ENCODE data around the gene PAOX.

PAOX gene

DNA sequence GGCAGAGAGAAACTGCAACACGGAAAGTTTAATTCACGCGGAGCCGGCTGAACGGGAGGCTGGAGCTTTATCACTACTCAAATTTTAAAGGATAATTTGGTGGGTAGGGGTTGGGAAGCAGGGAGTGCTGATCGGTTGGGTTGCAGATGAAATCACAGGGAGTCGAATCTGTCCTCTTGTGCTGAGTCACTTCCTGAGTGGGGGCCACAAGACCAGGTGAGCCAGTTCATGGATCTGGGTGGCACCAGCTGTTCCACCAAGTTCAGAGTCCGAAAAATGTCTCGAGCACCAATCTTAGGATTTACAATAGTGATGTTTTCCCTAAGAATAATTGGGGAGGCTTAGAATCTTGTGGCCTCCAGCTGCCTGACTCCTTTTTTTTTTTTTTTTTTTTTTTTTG is 35.5 kb upstream of the PAOX start:
- Histone ChIP-seq H4K20me1 (ENCODE audit: insufficient read depth, low read length, poor library complexity, severe bottlenecking) (no peaks in the 10 kb centered on the region), H3K79me2 (ENCODE audit: insufficient read depth, low read length) (no peaks in the 10 kb centered on the region), H3K9me3 (ENCODE audit: insufficient read depth, low read depth, low read length) (peaks cover 20% of the 10 kb centered on the region; the same call in 1 of the 2 replicates), H3K4me2 (ENCODE audit: low read depth, low read length, poor library complexity, severe bottlenecking) (no peak overlapping the region), H3K4me1 (ENCODE audit: insufficient read depth, low read length, poor library complexity, severe bottlenecking) (no peaks in the 10 kb centered on the region), H3K36me3 (ENCODE audit: insufficient read depth, low read length) (no peaks in the 10 kb centered on the region), H3K4me3 (ENCODE audit: low read length, poor library complexity, severe bottlenecking) (no peak overlapping the region), H3K9ac (ENCODE audit: low read depth, low read length, poor library complexity, severe bottlenecking) (no peak overlapping the region), H3K27me3 (ENCODE audit: insufficient read depth, low read length, poor library complexity, severe bottlenecking) (no peaks in the 10 kb centered on the region), H3F3A (ENCODE audit: low read depth) (no peaks in the 10 kb centered on the region), H2AFZ (ENCODE audit: low read length) (no peak overlapping the region), H3K9me2 (replicated peaks; ENCODE audit: low read depth, low read length) (no peaks in the 10 kb centered on the region)
- TF ChIP-seq EZH2phosphoT487 (IDR thresholded peaks at IDR 0.05; ENCODE audit: borderline replicate concordance) (no peak), CTCF (conservative IDR thresholded peaks at IDR 0.05; ENCODE audit: low read length) (no peak)

- no peaks in the 10 kb centered on the region for H4K20me1 ChIP-seq (ENCODE audit: insufficient read depth, low read length, poor library complexity, severe bottlenecking)
- no peaks in the 10 kb centered on the region for H3K79me2 ChIP-seq (ENCODE audit: insufficient read depth, low read length)
- H3F3A ChIP-seq (ENCODE audit: low read depth): no peaks in the 10 kb centered on the region
- no peak overlapping the region for H2AFZ ChIP-seq (ENCODE audit: low read length)
- H3K4me3 ChIP-seq (ENCODE audit: low read length, poor library complexity, severe bottlenecking): no peak overlapping the region
- H3K36me3 ChIP-seq (ENCODE audit: insufficient read depth, low read length): no peaks in the 10 kb centered on the region
- no peaks in the 10 kb centered on the region for H3K27me3 ChIP-seq (ENCODE audit: insufficient read depth, low read length, poor library complexity, severe bottlenecking)
- TF ChIP-seq CTCF (conservative IDR thresholded peaks at IDR 0.05; ENCODE audit: low read length) (no peak), EZH2phosphoT487 (IDR thresholded peaks at IDR 0.05; ENCODE audit: borderline replicate concordance) (no peak)
- H3K4me1 ChIP-seq (ENCODE audit: insufficient read depth, low read length, poor library complexity, severe bottlenecking): no peaks in the 10 kb centered on the region
- H3K4me2 ChIP-seq (ENCODE audit: low read depth, low read length, poor library complexity, severe bottlenecking): no peak overlapping the region
- H3K9ac ChIP-seq (ENCODE audit: low read depth, low read length, poor library complexity, severe bottlenecking): no peak overlapping the region
- peaks cover 14% of the 10 kb centered on the region; the same call in 1 of the 2 replicates for H3K9me3 ChIP-seq (ENCODE audit: insufficient read depth, low read depth, low read length)
- H3K9me2 ChIP-seq (replicated peaks; ENCODE audit: low read depth, low read length): no peaks in the 10 kb centered on the region
Observed at GRCh38 chr10:133344236-133344635, 34.8 kb upstream of the PAOX start.

- Histone ChIP-seq H3K9ac (ENCODE audit: low read depth, low read length, poor library complexity, severe bottlenecking) (no peak overlapping the region), H4K20me1 (ENCODE audit: insufficient read depth, low read length, poor library complexity, severe bottlenecking) (no peaks in the 10 kb centered on the region), H3K27me3 (ENCODE audit: insufficient read depth, low read length, poor library complexity, severe bottlenecking) (no peaks in the 10 kb centered on the region), H3K4me1 (ENCODE audit: insufficient read depth, low read length, poor library complexity, severe bottlenecking) (no peaks in the 10 kb centered on the region), H3F3A (ENCODE audit: low read depth) (no peaks in the 10 kb centered on the region), H3K4me3 (ENCODE audit: low read length, poor library complexity, severe bottlenecking) (no peak overlapping the region), H3K4me2 (ENCODE audit: low read depth, low read length, poor library complexity, severe bottlenecking) (no peak overlapping the region), H2AFZ (ENCODE audit: low read length) (no peak overlapping the region), H3K36me3 (ENCODE audit: insufficient read depth, low read length) (no peaks in the 10 kb centered on the region), H3K79me2 (ENCODE audit: insufficient read depth, low read length) (no peaks in the 10 kb centered on the region), H3K9me2 (replicated peaks; ENCODE audit: low read depth, low read length) (no peaks in the 10 kb centered on the region), H3K9me3 (ENCODE audit: insufficient read depth, low read depth, low read length) (peaks cover 4% of the 10 kb centered on the region; the same call in 1 of the 2 replicates)
- TF ChIP-seq EZH2phosphoT487 (IDR thresholded peaks at IDR 0.05; ENCODE audit: borderline replicate concordance) (no peak), CTCF (conservative IDR thresholded peaks at IDR 0.05; ENCODE audit: low read length) (no peak)
Observed at GRCh38 chr10:133346413-133346812, 32.6 kb upstream of the PAOX start.

Data from Loucy (cell line).